Measurements from ENCODE around the gene WDR46. TPM values are rescaled to one million over a fixed set of nuclear protein-coding genes. Genes with fewer than 3 reads are reported as not detected.

Gene WDR46
- total and polyA plus RNA-seq, 2 of the 13 experiments (the other 11 are each of a cell fraction or from before 2014, with no cell fraction given), result 47.4 to 105 TPM

GRCh38 chr6:33288921-33289783 is at the start of gene WDR46, which contains the start of gene PFDN6 (continued):
- TF ChIP-seq HINFP (CRISPR knock-in tag; IDR thresholded peaks at IDR 0.05; ENCODE audit: low read depth) (peak; percentile 61; the same call in 1 of the 2 replicates), ETV6 (CRISPR knock-in tag; conservative IDR thresholded peaks at IDR 0.05) (no peak), MEIS1 (CRISPR knock-in tag; IDR thresholded peaks at IDR 0.05; ENCODE audit: borderline replicate concordance) (0 out of 2 replicates have a peak, but pooled peaks have one; percentile 64), POLR2AphosphoS2 (IDR thresholded peaks at IDR 0.05; ENCODE audit: low read depth, low read length) (no peak), ZNF781 (CRISPR knock-in tag; IDR thresholded peaks at IDR 0.05; ENCODE audit: borderline replicate concordance, not compliant biosample characterization) (no peak), ZMYM3 (CRISPR knock-in tag; IDR thresholded peaks at IDR 0.05) (no peak), DPF2 (CRISPR knock-in tag; IDR thresholded peaks at IDR 0.05; ENCODE audit: borderline replicate concordance, low read depth) (no peak), MTF1 (CRISPR knock-in tag; IDR thresholded peaks at IDR 0.05) (no peak), CC2D1A (CRISPR knock-in tag; IDR thresholded peaks at IDR 0.05) (no peak), KLF16 (CRISPR knock-in tag; IDR thresholded peaks at IDR 0.05) (0 out of 4 replicates have a peak, but pooled peaks of 1 of the 2 experiments have one; percentile 10), KLF12 (CRISPR knock-in tag; IDR thresholded peaks at IDR 0.05; ENCODE audit: borderline replicate concordance) (no peak; the same call in 1 of the 2 replicates), CCAR2 (optimal IDR thresholded peaks at IDR 0.05; ENCODE audit: low read depth, low read length) (no peak), FOXP4 (CRISPR knock-in tag; IDR thresholded peaks at IDR 0.05) (no peak), ARHGAP35 (CRISPR knock-in tag; IDR thresholded peaks at IDR 0.05; ENCODE audit: borderline replicate concordance) (no peak), KDM6A (CRISPR knock-in tag; IDR thresholded peaks at IDR 0.05; ENCODE audit: low read depth) (no peak), ERF (CRISPR knock-in tag; IDR thresholded peaks at IDR 0.05) (0 out of 2 replicates have a peak, but pooled peaks have one; percentile 15), FLYWCH1 (CRISPR knock-in tag; IDR thresholded peaks at IDR 0.05) (no peak), ZNF83 (CRISPR knock-in tag; IDR thresholded peaks at IDR 0.05; ENCODE audit: borderline replicate concordance) (no peak), MATR3 (CRISPR knock-in tag; IDR thresholded peaks at IDR 0.05) (no peak), SSRP1 (CRISPR knock-in tag; IDR thresholded peaks at IDR 0.05) (no peak), PREB (CRISPR knock-in tag; IDR thresholded peaks at IDR 0.05) (no peak), THRA (CRISPR knock-in tag; IDR thresholded peaks at IDR 0.05; ENCODE audit: borderline replicate concordance) (no peak), THYN1 (CRISPR knock-in tag; IDR thresholded peaks at IDR 0.05; ENCODE audit: borderline replicate concordance, low read depth) (no peak)
